Activated B cell treated with CpG ODN at 0.5 μM for 24 hours (primary cell): ENCODE results near the gene FN3K. TPM values are rescaled to one million over a fixed set of nuclear protein-coding genes. Genes with fewer than 3 reads are reported as not detected.
A peak's percentile ranks its signal among the peaks of the same experiment; 100 is the strongest.

Experiments
- ATAC-seq: fragments of 200-7000 bp; cut with Tn5 transposase; one replicate; pipeline ENCODE4 v1.10.0; 2021; ENCODE audit warnings: low read depth, mild to moderate bottlenecking, moderate library complexity
- CTCF ChIA-PET: fragments of 350-600 bp; sonication (Branson Sonifier 250); formaldehyde crosslinking; loops from one replicate; lab custom pipeline; 2021; ENCODE audit warnings: antibody characterized with exemption; lab: Charles Lee
- POLR2A ChIA-PET: fragments of 350-600 bp; sonication (Branson Sonifier 250); formaldehyde crosslinking; loops from one replicate; lab custom pipeline; 2021; ENCODE audit warnings: antibody characterized with exemption; lab: Charles Lee
- DNase-seq: peaks from one replicate; pipeline ENCODE4 v3.0.0; 2022
- H3K27ac Mint-ChIP-seq: one replicate; pipeline ENCODE4 v1.8.0; 2020; ENCODE audit warnings: mixed read lengths
- H3K27me3 Mint-ChIP-seq: one replicate; pipeline ENCODE4 v1.8.0; 2021; ENCODE audit warnings: mixed read lengths
- H3K36me3 Mint-ChIP-seq: one replicate; pipeline ENCODE4 v1.8.0; 2021; ENCODE audit warnings: low read depth, mixed read lengths
- H3K4me1 Mint-ChIP-seq: one replicate; pipeline ENCODE4 v1.8.0; 2021; ENCODE audit warnings: mixed read lengths
- H3K4me3 Mint-ChIP-seq: one replicate; pipeline ENCODE4 v1.8.0; 2020; ENCODE audit warnings: mild to moderate bottlenecking, mixed read lengths
- H3K9me3 Mint-ChIP-seq: one replicate; pipeline ENCODE4 v1.8.0; 2020; ENCODE audit warnings: mixed read lengths
- intact Hi-C: fragments of 100-400 bp; cut with micrococcal nuclease; formaldehyde crosslinking; loops from one replicate; pipeline ENCODE4 v1.15.1; 2024
- total RNA-seq: library from RNA; stranded (reverse); gene quantifications from 2 replicates; pipeline ENCODE4 v1.2.3, GENCODE V29; 2022
- TF ChIP-seq, protein P1 (sequence below): fragments of 200-600 bp; IDR thresholded peaks from one replicate; pipeline ENCODE4 v1.8.0; 2022; ENCODE audit warnings: antibody characterized with exemption, mild to moderate bottlenecking

FN3K gene
- total RNA-seq, 1 donor from 2014 or later: 0.44 TPM

GRCh38 chr17:82709676-82710498 lies 25.5 kb upstream of the FN3K start:
- DNase-seq (no peak), ATAC-seq (no peak)
- Mint-ChIP-seq H3K36me3 (no peaks in the 10 kb centered on the region), H3K4me3 (no peak overlapping the region), H3K9me3 (no peaks in the 10 kb centered on the region), H3K4me1 (peaks cover 15% of the 10 kb centered on the region), H3K27ac (no peak overlapping the region), H3K27me3 (no peaks in the 10 kb centered on the region)
- TF ChIP-seq, protein P1, sequence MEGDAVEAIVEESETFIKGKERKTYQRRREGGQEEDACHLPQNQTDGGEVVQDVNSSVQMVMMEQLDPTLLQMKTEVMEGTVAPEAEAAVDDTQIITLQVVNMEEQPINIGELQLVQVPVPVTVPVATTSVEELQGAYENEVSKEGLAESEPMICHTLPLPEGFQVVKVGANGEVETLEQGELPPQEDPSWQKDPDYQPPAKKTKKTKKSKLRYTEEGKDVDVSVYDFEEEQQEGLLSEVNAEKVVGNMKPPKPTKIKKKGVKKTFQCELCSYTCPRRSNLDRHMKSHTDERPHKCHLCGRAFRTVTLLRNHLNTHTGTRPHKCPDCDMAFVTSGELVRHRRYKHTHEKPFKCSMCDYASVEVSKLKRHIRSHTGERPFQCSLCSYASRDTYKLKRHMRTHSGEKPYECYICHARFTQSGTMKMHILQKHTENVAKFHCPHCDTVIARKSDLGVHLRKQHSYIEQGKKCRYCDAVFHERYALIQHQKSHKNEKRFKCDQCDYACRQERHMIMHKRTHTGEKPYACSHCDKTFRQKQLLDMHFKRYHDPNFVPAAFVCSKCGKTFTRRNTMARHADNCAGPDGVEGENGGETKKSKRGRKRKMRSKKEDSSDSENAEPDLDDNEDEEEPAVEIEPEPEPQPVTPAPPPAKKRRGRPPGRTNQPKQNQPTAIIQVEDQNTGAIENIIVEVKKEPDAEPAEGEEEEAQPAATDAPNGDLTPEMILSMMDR: no peak
- POLR2A ChIA-PET: no interaction called here
- CTCF ChIA-PET: no interaction called here
- intact Hi-C loops: no loop called here

- Mint-ChIP-seq H3K9me3 (no peaks in the 10 kb centered on the region), H3K4me1 (peaks cover 15% of the 10 kb centered on the region), H3K27me3 (no peaks in the 10 kb centered on the region), H3K4me3 (no peak overlapping the region), H3K27ac (no peak overlapping the region), H3K36me3 (no peaks in the 10 kb centered on the region)
- ATAC-seq: no peak
- DNase-seq: no peak
- TF ChIP-seq, protein P1: no peak
- ChIA-PET POLR2A (no interaction called here), CTCF (no interaction called here)
- intact Hi-C loops: no loop called here
These were observed 24.7 kb upstream of the FN3K start for GRCh38 chr17:82710499-82711232.

DNA sequence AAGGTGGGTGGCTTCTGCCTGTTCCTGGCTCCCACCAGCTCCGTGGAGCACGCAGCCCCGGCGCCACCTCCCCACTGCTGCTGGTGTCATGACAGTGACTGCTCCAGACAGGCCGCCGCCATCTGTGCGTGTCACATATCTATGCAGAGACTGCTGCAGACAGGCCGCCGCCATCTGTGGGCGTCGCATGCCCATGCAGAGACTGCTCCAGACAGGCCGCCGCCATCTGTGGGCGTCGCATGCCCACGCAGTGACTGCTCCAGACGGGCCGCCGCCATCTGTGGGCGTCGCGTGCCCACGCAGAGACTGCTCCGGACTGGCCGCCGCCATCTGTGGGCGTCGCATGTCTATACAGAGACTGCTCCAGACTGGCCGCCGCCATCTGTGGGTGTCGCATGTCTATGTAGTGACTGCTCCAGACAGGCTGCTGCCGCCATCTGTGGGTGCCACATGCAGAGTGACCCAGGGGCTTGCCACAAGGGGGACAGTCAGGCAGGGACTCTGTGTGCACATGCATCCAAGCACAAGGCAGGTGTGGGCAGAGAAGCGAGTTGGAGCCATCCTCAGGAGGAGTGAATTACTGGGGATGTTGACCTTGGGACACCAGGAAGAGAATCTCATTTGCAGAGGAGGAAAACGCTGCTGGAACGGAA lies 22.2 kb upstream of the FN3K start:
- intact Hi-C loops: no loop called here
- ChIA-PET CTCF (no interaction called here), POLR2A (interaction anchor here (0.7 kb wide), 1 partner anchor 171 kb away, joined by 3 read pairs; no protein-coding TSS in a partner anchor)
- Mint-ChIP-seq H3K27me3 (no peaks in the 10 kb centered on the region), H3K4me3 (peak overlapping the region; percentile 17), H3K36me3 (peaks cover 4% of the 10 kb centered on the region), H3K27ac (no peak overlapping the region), H3K9me3 (no peaks in the 10 kb centered on the region), H3K4me1 (peaks cover 23% of the 10 kb centered on the region)
- no peak for DNase-seq
- TF ChIP-seq, protein P1: no peak
- no peak for ATAC-seq

- H3K36me3 Mint-ChIP-seq: peaks cover 25% of the 10 kb centered on the region
- DNase-seq: peak; percentile 78
- peak; percentile 95 for ATAC-seq
- intact Hi-C loops: loop anchor here (1.0 kb wide), 5 partner anchors 8 to 123 kb away; partner anchors contain the start of genes RAB40B, TBCD and WDR45B
- POLR2A ChIA-PET: interaction anchor here (0.6 to 1.4 kb wide), 10 partner anchors 9 to 1033 kb away, joined by 3 to 9 read pairs (median 5); partner anchors contain the start of gene ARL16
- peak within 1 kb of the TSS; percentile 87 for H3K27ac Mint-ChIP-seq
- peaks cover 22% of the 10 kb centered on the region for H3K4me1 Mint-ChIP-seq
- TF ChIP-seq, protein P1: no peak
- CTCF ChIA-PET: no interaction called here
- H3K9me3 Mint-ChIP-seq: no peaks in the 10 kb centered on the region
- H3K4me3 Mint-ChIP-seq: peak within 1 kb of the TSS; percentile 96
- no peaks in the 10 kb centered on the region for H3K27me3 Mint-ChIP-seq
These were observed 19.0 kb upstream of the FN3K start, which contains the start of gene FN3KRP for GRCh38 chr17:82716203-82717010. Gene FN3KRP, plus strand, starts transcription at chr17:82716706. Its CDS starts 50 bp downstream, at chr17:82716756.
